Stimulated activated CD8-positive, alpha-beta memory T cell treated with anti-CD3 and anti-CD28 coated beads, Interleukin-12 subunit alpha, Interleukin-12 subunit beta, amount 100 ng/mL, for 1 hour (primary cell): ENCODE data around the gene DHRS1.

Experiments used
- DNase-seq: peaks from one replicate; pipeline ENCODE4 v3.0.0-alpha.2; 2020; ENCODE audit warnings: low read depth

The DHRS1 gene

GRCh38 chr14:24262821-24263733 is 36.5 kb downstream of the DHRS1 start, which contains the start of gene TGM1:
TSS of gene TGM1 (minus strand) at chr14:24263177. CDS start at chr14:24262352, 825 bp downstream.
- DNase-seq, result no peak

GRCh38 chr14:24261969-24262327 is 37.6 kb downstream of the DHRS1 start:
- no peak for DNase-seq

GRCh38 chr14:24261256-24261968 is 38.2 kb downstream of the DHRS1 start:
- no peak for DNase-seq

- no peak for DNase-seq
Observed at GRCh38 chr14:24260780-24261157, 38.8 kb downstream of the DHRS1 start.

- no peak for DNase-seq
Observed at GRCh38 chr14:24260026-24260779, 39.4 kb downstream of the DHRS1 start.

GRCh38 chr14:24259282-24260025 is 40.1 kb downstream of the DHRS1 start:
- no peak for DNase-seq

GRCh38 chr14:24258548-24259265 is 40.9 kb downstream of the DHRS1 start:
- no peak for DNase-seq

- DNase-seq, result no peak
Observed at GRCh38 chr14:24258119-24258518, 41.5 kb downstream of the DHRS1 start.

GRCh38 chr14:24256960-24257359 is 42.6 kb downstream of the DHRS1 start:
- DNase-seq, result no peak

GRCh38 chr14:24255931-24256711 is 43.5 kb downstream of the DHRS1 start:
- DNase-seq, result no peak

GRCh38 chr14:24255438-24255837 is 44.1 kb downstream of the DHRS1 start:
- DNase-seq, result no peak

GRCh38 chr14:24254630-24255392 is 44.8 kb downstream of the DHRS1 start:
- no peak for DNase-seq

GRCh38 chr14:24253936-24254335 is 45.6 kb downstream of the DHRS1 start:
- DNase-seq, result no peak

- no peak for DNase-seq
Observed at GRCh38 chr14:24252289-24253124, 47.1 kb downstream of the DHRS1 start.

- no peak for DNase-seq
Observed at GRCh38 chr14:24251880-24252288, 47.7 kb downstream of the DHRS1 start.

- no peak for DNase-seq
Observed at GRCh38 chr14:24250354-24250753, 49.2 kb downstream of the DHRS1 start.

GRCh38 chr14:24249230-24250021 is 50.2 kb downstream of the DHRS1 start:
- DNase-seq, result no peak

- no peak for DNase-seq
Observed at GRCh38 chr14:24247422-24247821, 52.2 kb downstream of the DHRS1 start.
